Fibroblast of peridontal ligament (primary cell): ENCODE results near the gene NLRC3.
A peak's percentile ranks its signal among the peaks of the same experiment; 100 is the strongest.

Source experiments
- DNase-seq: peaks from one replicate; pipeline ENCODE4 v3.0.0-alpha.2; 2010; ENCODE audit errors: extremely low read depth

Gene NLRC3

DNA sequence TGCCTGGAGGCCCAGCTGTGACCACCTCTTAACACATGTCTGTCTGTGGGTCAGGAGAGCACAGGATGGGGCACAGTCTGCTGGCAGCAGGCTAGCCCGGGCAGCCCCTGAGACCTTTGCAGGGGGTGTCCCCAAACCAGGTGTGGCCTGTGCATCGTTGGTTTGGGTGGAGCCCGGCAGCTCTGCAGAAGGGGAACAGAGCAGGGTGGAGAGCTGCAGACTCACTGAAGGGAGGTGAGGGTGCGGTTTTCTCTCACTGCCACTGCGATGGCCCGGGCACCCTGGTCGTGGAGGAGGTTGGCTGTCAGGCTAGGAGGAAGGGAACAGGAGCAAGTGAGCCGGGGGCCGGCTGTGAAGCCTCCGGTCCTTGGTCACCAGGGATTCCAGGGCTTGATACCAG lies 28.8 kb downstream of the NLRC3 start:
- no peak for DNase-seq

DNA sequence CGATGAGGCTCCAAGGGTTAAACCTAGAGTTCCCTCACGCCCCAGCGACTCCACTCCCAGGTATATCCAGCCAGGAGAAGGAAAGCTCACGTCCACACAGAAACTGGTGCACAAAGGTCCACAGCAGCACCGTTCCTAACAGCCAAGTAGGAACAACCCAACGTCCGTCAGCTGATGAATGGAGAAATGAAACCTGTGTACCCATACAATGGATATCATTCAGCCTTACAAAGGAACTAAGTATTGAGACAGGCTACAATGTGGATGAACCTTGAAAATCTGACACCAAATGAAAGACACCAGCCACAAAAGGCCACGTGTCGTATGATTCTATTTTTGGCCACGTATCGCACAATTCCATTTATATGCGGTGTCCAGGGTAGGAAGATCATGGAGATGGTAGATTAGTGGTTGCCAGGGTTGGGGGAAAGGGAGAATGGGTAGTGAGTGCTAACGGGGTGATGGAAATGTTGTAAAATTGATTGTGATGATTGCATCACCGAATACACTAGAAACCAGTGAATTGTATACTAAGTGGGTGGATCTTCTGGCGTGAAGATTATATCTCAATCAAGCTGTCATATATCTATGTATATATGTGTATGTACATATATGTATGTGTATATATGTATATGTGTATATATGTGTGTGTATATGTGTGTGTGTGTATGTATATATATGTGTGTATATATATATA lies 30.1 kb downstream of the NLRC3 start:
- DNase-seq, result no peak

GRCh38 chr16:3542601-3543373 lies 34.4 kb downstream of the NLRC3 start:
- no peak for DNase-seq

DNA sequence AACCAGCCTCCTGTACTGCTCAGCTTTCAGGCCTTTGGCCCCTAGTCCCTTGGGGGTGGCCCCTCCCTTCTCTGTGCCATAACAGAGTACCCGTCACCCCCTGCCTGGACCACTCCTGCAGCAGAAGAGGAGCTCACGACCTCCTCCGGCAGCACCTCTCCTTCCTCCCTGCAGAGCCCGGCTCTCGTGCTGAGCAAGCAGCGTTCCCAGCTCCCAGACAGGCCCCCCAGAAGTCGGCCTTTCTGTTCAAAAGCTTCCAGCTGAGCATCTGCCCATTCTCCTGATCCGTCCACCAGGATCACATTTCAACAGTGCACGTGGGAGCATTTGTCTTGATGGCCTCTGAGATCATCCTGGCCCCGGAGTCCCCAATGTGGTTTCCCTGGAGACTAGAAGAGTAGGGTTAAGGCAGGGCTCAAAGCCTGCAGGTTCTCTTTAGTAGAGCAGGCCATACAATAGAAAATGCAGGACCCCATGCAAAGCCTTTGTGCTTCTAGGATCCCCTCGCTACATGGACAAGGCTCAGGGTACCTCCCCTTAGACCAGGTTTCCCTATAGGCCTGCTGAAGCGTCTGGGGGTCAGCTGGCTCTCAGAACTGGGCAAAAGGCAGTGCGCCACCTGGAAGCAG lies 35.6 kb downstream of the NLRC3 start:
- no peak for DNase-seq

- DNase-seq, result no peak
Observed at GRCh38 chr16:3538222-3538621, 39.0 kb downstream of the NLRC3 start.

DNA sequence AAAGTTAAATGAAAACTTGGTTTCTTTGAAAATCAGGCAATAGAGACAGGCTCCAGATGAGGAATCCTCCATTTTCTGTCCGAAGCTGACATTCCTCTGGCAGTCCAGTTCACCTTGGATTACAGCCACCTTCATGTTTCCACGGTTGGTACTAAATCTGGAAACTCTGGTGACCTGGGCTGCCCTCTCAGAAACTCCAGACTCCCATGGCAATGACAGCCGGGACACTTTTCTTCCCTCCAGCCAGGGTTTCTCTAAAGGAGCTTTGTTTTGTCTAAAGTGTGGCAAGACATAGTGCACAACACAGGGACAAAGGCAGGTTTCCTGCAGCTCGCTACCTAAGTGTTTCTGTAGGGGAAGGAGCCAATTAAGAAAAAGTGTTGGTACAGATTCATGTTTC lies 40.4 kb downstream of the NLRC3 start:
- DNase-seq, result no peak

DNA sequence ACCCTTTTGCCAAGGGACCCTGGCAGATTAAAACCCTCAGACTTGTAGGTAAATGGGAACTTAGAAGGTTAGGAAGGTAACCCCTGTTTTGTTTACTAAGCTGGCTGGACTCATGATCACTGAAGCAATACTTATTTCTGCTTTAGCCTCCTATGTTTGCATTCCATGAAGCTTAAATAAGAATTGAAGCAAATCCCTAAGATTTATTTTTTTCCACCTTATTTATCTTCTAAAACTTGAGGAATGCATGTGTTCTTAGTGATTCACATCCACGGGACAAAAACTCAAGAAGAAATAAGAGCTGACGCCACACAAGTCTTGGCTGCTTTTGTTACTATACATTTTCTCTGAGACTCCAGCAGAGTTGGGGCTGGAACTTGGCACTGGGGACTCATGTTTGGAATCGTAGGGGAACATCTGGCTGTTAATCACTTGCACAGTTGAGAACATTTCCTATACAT lies 40.9 kb downstream of the NLRC3 start:
- DNase-seq, result peak; percentile 81

DNA sequence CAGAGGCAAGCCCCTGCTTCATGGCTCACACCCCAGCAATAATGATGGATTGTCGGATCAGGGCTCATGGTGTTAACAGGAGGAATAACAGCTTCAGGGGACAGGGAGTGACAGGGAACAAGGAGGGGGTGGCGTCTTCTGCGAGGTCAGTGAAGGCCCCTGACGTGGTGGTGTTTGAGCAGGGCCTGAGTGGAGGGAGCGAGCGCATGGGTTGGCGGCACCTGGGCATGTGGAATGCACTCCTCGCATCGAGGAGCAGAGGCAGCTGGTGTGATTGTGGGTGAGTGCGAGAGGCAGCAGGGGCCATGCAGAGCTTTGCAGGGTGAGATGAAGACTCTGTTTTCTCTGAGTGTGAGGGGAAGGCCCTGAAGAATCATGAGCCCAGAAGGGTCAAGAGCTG lies 43.1 kb downstream of the NLRC3 start:
- no peak for DNase-seq

- DNase-seq, result no peak
Observed at GRCh38 chr16:3532741-3533140, 44.5 kb downstream of the NLRC3 start.

- DNase-seq, result no peak
Observed at GRCh38 chr16:3530371-3530914, 46.8 kb downstream of the NLRC3 start.

DNA sequence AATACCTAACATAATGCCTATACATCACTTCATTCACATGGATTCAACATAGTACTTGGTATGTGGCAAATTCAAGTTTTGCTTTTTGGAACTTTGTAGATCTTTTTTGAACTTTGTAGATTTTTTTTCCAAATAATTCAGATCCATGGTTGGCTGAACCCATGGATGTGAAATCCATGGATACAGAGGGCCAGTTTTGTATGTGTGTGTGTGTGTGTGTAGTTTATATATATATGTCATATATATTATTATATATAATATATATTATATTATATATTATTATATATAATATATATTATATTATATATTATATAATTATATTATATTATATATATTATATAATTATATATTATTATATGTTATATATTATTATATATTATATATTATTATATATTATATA lies 48.0 kb downstream of the NLRC3 start:
- DNase-seq, result no peak

DNA sequence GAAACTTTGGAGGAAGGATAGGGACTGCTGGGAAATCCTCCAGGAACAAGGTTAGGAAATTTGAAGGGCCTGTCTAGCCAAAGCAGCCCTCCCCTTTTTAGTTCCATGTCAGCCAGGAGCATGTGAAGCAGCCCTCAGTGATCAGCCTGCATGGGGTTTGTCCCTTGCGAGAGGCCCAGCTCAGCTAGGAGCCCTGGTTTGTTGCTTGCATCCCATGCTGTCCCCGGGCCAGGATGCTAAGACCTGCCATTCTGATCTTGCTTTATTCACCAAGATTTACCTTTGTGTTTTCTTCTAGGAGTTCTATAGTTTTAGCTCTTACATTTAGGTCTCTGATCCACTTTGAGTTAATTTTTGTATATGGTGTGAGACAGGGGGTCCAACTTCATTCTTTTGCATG lies 48.8 kb downstream of the NLRC3 start:
- DNase-seq, result no peak

GRCh38 chr16:3527216-3527829 lies 49.9 kb downstream of the NLRC3 start:
- peak; percentile 67 for DNase-seq

GRCh38 chr16:3525951-3526350 lies 51.3 kb downstream of the NLRC3 start:
- DNase-seq, result no peak

GRCh38 chr16:3523281-3523680 lies 53.9 kb downstream of the NLRC3 start:
- no peak for DNase-seq

GRCh38 chr16:3520841-3521240 lies 56.4 kb downstream of the NLRC3 start:
- no peak for DNase-seq

GRCh38 chr16:3520413-3520812 lies 56.8 kb downstream of the NLRC3 start:
- DNase-seq, result peak; percentile 63

DNA sequence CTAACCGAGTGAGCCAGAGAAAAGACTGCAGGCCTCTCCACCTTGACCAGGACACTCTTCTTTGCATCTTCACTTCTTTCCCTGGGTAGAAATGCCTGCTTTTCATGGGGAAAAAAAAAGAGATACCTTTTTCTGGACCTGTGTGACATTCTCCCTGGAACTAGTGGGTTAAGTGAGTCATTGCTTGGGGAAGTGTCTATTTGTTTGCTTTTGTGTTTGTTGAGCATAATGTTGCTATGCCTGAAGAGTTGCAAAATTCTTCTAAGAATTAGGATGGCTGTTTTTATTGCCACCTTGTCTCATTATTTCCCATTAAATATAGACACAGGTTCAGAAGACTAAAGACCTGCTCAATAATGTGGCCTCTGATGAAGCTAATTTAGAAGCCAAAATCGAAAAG lies 57.6 kb downstream of the NLRC3 start:
- no peak for DNase-seq

DNA sequence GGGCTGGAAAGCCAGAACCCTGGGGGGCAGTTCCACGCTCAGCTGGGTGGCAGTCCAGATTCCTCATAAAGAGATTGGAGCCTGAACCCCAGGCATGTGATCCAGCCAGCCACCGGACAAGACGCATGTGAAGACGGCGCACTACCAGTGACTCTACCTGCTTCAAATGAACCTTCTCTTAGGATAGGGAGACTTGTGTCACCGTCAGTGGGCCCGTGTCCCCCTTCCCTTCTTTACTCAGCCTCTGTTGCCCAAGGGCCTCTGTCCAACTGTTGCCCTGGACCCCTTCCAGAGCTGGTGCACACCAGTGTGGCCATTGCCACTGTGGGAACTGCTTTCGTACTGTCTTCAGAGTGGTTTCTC lies 58.2 kb downstream of the NLRC3 start:
- DNase-seq, result no peak

GRCh38 chr16:3518292-3518985 lies 58.8 kb downstream of the NLRC3 start:
- DNase-seq, result peak; percentile 13

- DNase-seq, result no peak
Observed at GRCh38 chr16:3515897-3516296, 61.3 kb downstream of the NLRC3 start.

- DNase-seq, result peak; percentile 73
Observed at GRCh38 chr16:3514621-3515020, 62.6 kb downstream of the NLRC3 start.
